Osteoblast (primary cell): ENCODE results near the gene MAP6. TPM values are rescaled to one million over a fixed set of nuclear protein-coding genes. Genes with fewer than 3 reads are reported as not detected.
"Not testable (repeated sequence)": the region's sequence is repeated elsewhere in the genome, so short reads cannot be mapped to it uniquely, and the experiment has no call there.

Experiments
- DNase-seq: peaks from one replicate; pipeline ENCODE4 v3.0.0; 2011; ENCODE audit warnings: low spot score, mixed read lengths; ENCODE audit not compliant: insufficient read length; ENCODE audit errors: missing footprints
- H2AFZ ChIP-seq: 2 replicates; pipeline ENCODE4 v1.6.0; 2011; ENCODE audit warnings: mild to moderate bottlenecking, low read length
- H3K27ac ChIP-seq: 2 replicates; pipeline ENCODE4 v1.5.1; 2011; ENCODE audit warnings: mild to moderate bottlenecking, low read depth, low read length, moderate library complexity
- H3K27me3 ChIP-seq: 2 replicates; pipeline ENCODE4 v1.6.0; 2012; ENCODE audit warnings: mild to moderate bottlenecking, control low read depth, inconsistent platforms, low read length, moderate library complexity; ENCODE audit not compliant: insufficient read depth
- H3K36me3 ChIP-seq: 2 replicates; pipeline ENCODE4 v1.5.1; 2011; ENCODE audit warnings: mild to moderate bottlenecking, low read length, control low read depth, moderate library complexity; ENCODE audit not compliant: insufficient read depth
- H3K4me1 ChIP-seq: 2 replicates; pipeline ENCODE4 v1.5.1; 2011; ENCODE audit warnings: mild to moderate bottlenecking, low read length, control low read depth, moderate library complexity; ENCODE audit not compliant: insufficient read depth
- H3K4me2 ChIP-seq: 2 replicates; pipeline ENCODE4 v1.6.0; 2011; ENCODE audit warnings: mild to moderate bottlenecking, low read length; ENCODE audit not compliant: insufficient read depth
- H3K4me3 ChIP-seq: fragments of 200-600 bp; sonication (generic); 3 replicates; pipeline ENCODE4 v1.5.1; 2012; ENCODE audit warnings: mild to moderate bottlenecking, low read length, inconsistent platforms; ENCODE audit not compliant: insufficient read depth
- H3K79me2 ChIP-seq: 2 replicates; pipeline ENCODE4 v1.6.0; 2012; ENCODE audit warnings: mild to moderate bottlenecking, low read length, control low read depth, inconsistent platforms; ENCODE audit not compliant: insufficient read depth
- H3K9me3 ChIP-seq: 2 replicates; pipeline ENCODE4 v1.5.1; 2011; ENCODE audit warnings: low read depth, low read length, control low read depth
- H4K20me1 ChIP-seq: 2 replicates; pipeline ENCODE4 v1.6.0; 2012; ENCODE audit warnings: mild to moderate bottlenecking, low read length, control low read depth; ENCODE audit not compliant: insufficient read depth
- total RNA-seq: library from RNA; depleted of rRNA; stranded (reverse); fragments of >200 nt; gene quantifications from 2 replicates; pipeline ENCODE4 v1.2.3, GENCODE V29; 2012
- TF ChIP-seq, protein P1 (sequence below): IDR thresholded peaks from 2 replicates; pipeline ENCODE4 v1.5.1; 2011; ENCODE audit warnings: mild to moderate bottlenecking, low read depth, low read length, moderate library complexity; ENCODE audit errors: extremely low read depth

Gene MAP6
- total RNA-seq, 1 donor = 0.72 TPM

DNA sequence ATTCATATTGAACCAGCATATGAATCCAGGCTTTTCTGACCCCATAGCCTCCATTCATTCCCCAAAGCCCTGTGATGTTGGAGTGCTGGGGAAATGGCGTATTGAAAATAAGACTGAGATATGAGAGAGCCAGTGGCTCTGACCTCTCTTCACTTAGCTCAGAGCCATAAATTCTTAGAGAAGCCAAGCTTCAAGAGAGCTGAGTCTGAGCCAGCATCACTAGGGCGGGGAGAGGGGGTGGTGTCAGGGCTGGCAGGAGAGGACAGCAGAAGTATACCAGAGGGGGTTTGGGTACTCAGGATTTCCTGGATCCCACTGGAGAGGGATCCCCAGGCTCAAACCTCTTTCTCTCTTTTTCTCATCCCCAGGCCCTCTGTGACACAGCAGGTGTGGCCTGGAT is 32.1 kb upstream of the MAP6 start:
- H3K27me3 ChIP-seq = peaks cover 28% of the 10 kb centered on the region
- H2AFZ ChIP-seq = no peak overlapping the region
- no peaks in the 10 kb centered on the region for H4K20me1 ChIP-seq
- H3K4me2 ChIP-seq = no peak overlapping the region
- no peaks in the 10 kb centered on the region for H3K4me1 ChIP-seq
- no peak overlapping the region for H3K27ac ChIP-seq
- no peaks in the 10 kb centered on the region for H3K79me2 ChIP-seq
- TF ChIP-seq, protein P1, sequence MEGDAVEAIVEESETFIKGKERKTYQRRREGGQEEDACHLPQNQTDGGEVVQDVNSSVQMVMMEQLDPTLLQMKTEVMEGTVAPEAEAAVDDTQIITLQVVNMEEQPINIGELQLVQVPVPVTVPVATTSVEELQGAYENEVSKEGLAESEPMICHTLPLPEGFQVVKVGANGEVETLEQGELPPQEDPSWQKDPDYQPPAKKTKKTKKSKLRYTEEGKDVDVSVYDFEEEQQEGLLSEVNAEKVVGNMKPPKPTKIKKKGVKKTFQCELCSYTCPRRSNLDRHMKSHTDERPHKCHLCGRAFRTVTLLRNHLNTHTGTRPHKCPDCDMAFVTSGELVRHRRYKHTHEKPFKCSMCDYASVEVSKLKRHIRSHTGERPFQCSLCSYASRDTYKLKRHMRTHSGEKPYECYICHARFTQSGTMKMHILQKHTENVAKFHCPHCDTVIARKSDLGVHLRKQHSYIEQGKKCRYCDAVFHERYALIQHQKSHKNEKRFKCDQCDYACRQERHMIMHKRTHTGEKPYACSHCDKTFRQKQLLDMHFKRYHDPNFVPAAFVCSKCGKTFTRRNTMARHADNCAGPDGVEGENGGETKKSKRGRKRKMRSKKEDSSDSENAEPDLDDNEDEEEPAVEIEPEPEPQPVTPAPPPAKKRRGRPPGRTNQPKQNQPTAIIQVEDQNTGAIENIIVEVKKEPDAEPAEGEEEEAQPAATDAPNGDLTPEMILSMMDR = no peak
- no peak overlapping the region for H3K4me3 ChIP-seq
- H3K36me3 ChIP-seq = no peaks in the 10 kb centered on the region
- DNase-seq = no peak
- no peaks in the 10 kb centered on the region for H3K9me3 ChIP-seq

DNA sequence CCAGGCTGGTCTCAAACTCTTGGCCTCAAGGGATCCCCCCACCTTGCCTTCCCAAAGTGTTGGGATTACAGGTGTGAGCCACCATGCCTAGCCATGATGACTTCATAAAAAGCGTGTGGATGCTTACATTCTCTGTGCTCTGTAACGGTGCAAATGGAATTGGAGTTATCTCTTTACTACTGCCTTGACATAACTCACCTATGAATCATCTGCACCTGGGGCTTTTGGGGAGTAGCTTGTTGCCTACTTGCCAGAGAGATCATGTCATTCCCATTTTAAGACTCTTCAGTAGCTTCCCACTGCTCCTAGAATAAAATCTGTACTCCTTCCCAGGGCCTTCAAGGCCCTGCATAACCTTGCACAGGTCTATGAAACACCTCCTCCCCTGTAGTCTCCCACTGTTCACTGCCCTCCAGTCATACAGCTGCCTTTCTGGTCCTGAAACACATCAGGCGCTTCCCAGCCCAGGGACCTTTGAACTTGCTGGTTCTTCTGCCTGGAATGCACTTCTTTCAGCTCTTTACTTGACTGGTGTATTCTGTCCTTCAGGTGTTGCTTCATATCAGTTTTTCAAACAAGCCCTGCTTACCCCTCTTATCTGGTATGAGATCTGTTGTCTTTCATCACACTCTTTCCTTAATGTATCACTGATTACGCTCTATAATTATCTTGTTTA is 29.2 kb upstream of the MAP6 start:
- Histone ChIP-seq H3K4me1 (no peaks in the 10 kb centered on the region), H3K4me3 (no peak overlapping the region), H3K4me2 (no peak overlapping the region), H3K9me3 (no peaks in the 10 kb centered on the region), H3K79me2 (no peaks in the 10 kb centered on the region), H3K27ac (no peak overlapping the region), H4K20me1 (no peaks in the 10 kb centered on the region), H3K27me3 (peaks cover 32% of the 10 kb centered on the region), H3K36me3 (no peaks in the 10 kb centered on the region), H2AFZ (no peak overlapping the region)
- TF ChIP-seq, protein P1 = no peak
- no peak for DNase-seq

DNA sequence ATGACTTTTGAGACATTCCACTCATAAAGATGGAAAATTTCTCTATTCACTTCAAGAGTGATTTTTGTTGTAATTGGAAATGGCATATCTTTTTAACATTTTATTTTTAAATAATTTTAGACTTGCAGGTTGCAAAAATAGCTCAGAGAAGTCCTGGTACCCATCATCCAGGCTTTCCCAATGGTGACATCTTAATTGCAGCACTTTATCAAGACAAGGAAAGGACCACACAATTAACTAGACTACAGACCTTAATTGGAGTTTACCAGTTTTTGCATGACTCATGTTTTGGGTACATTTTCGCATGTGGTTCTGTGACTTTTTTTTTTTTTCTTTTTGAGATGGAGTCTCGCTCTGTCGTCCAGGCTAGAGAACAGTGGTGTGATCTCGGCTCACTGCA is 23.0 kb upstream of the MAP6 start:
- H3K27me3 ChIP-seq = peaks cover 16% of the 10 kb centered on the region
- TF ChIP-seq, protein P1 = no peak
- H3K27ac ChIP-seq = no peak overlapping the region
- no peaks in the 10 kb centered on the region for H3K36me3 ChIP-seq
- H3K4me3 ChIP-seq = no peak overlapping the region
- DNase-seq = no peak
- H3K79me2 ChIP-seq = no peaks in the 10 kb centered on the region
- no peak overlapping the region for H3K4me2 ChIP-seq
- peaks cover 9% of the 10 kb centered on the region for H3K4me1 ChIP-seq
- no peak overlapping the region for H2AFZ ChIP-seq
- no peaks in the 10 kb centered on the region for H4K20me1 ChIP-seq
- H3K9me3 ChIP-seq = no peaks in the 10 kb centered on the region

DNA sequence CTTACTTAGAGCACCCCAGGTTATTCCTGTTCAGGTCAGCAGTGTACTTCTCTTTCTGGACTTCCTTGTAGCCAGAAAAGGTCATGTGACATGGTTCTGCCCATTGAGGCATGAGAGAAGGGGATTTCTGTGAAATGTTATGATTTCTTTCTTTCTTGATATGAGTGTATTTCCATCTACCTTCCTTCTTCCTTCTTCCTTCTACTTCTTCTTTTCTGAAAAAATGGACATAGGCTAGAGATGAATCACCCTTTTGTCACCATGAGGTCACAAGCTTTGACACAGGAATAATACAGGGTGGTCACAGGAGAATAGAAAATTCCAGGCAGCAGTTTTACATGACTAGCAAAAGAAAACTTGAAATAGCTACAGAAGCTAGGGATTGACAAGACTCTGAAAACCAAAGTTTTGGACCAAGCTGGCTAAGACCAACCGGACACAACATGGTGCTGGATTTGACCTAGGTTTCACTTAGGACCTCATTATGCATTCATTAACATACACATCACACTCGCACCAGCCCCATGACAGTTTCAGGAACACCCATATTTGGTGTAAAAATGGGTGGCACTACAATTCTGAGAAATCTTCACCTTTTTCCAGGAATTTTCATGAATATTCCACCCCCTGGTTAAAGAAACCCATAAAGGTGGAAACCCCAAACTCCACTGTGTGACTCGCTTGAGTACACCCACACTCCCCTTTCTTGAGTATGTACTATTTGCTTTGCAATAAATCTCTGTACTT is 21.2 kb upstream of the MAP6 start:
- Histone ChIP-seq H3K4me3 (no peak overlapping the region), H3K9me3 (no peaks in the 10 kb centered on the region), H2AFZ (peak overlapping the region; percentile 15), H3K79me2 (no peaks in the 10 kb centered on the region), H3K4me2 (peak overlapping the region; percentile 33), H4K20me1 (no peaks in the 10 kb centered on the region), H3K4me1 (peaks cover 9% of the 10 kb centered on the region), H3K27ac (no peak overlapping the region), H3K27me3 (peaks cover 11% of the 10 kb centered on the region), H3K36me3 (no peaks in the 10 kb centered on the region)
- TF ChIP-seq, protein P1 = no peak
- DNase-seq = no peak

DNA sequence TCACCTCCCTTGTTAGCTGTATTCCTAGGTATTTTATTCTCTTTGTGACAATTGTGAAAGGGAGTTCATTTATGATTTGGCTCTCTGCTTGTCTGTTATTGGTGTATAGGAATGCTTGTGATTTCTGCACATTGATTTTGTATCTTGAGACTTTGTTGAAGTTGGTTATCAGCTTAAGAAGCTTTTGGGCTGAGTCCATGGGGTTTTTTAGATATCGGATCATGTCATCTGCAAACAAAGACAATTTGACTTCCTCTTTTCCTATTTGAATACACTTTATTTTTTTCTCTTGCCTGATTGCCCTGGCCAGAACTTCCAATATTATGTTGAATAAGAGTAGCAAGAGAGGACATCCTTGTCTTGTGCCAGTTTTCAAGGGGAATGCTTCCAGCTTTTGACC is 15.0 kb upstream of the MAP6 start:
- not testable (repeated sequence) for H3K4me1 ChIP-seq, H3K27ac ChIP-seq, H3K36me3 ChIP-seq, H4K20me1 ChIP-seq, H3K4me2 ChIP-seq, H3K9me3 ChIP-seq, H2AFZ ChIP-seq, DNase-seq, H3K79me2 ChIP-seq, H3K4me3 ChIP-seq
- H3K27me3 ChIP-seq = peaks cover 21% of the 10 kb centered on the region
